Kasumi-1 (cell line): Measurements from ENCODE around the gene FOXL3.
"Not testable (repeated sequence)": the region's sequence is repeated elsewhere in the genome, so short reads cannot be mapped to it uniquely, and the experiment has no call there.

Experiments used
- DNase-seq, 2 experiments: peaks; one replicate each; lab custom pipeline; 2025; lab: John Stamatoyannopoulos, UW

FOXL3 gene

GRCh38 chr7:289756-290553, at the start of gene FOXL3:
FOXL3 (plus strand) TSS chr7:290170; CDS start chr7:290170, 0 bp downstream.
- DNase-seq: no peak

GRCh38 chr7:240887-241421, 49.0 kb upstream of the FOXL3 start:
- DNase-seq: no peak

- no peak for DNase-seq
Observed at GRCh38 chr7:241513-241912, 48.5 kb upstream of the FOXL3 start.

- DNase-seq: not testable (repeated sequence)
Observed at GRCh38 chr7:242826-243579, 47.0 kb upstream of the FOXL3 start.

GRCh38 chr7:243580-243978, 46.4 kb upstream of the FOXL3 start:
- DNase-seq: not testable (repeated sequence)

- DNase-seq: no peak
Observed at GRCh38 chr7:244974-245373, 45.0 kb upstream of the FOXL3 start.

GRCh38 chr7:245574-246295, 44.2 kb upstream of the FOXL3 start:
- DNase-seq: no peak

GRCh38 chr7:246451-246850, 43.5 kb upstream of the FOXL3 start:
- no peak for DNase-seq

GRCh38 chr7:247181-247580, 42.8 kb upstream of the FOXL3 start:
- DNase-seq: no peak

GRCh38 chr7:247636-248035, 42.3 kb upstream of the FOXL3 start:
- no peak for DNase-seq

- DNase-seq: no peak
Observed at GRCh38 chr7:248732-249435, 41.1 kb upstream of the FOXL3 start.

- no peak for DNase-seq
Observed at GRCh38 chr7:249989-250388, 40.0 kb upstream of the FOXL3 start.

GRCh38 chr7:250523-250922, 39.4 kb upstream of the FOXL3 start:
- DNase-seq: no peak

- DNase-seq: no peak
Observed at GRCh38 chr7:251005-251404, 39.0 kb upstream of the FOXL3 start.

- DNase-seq: no peak
Observed at GRCh38 chr7:251446-252175, 38.4 kb upstream of the FOXL3 start.

GRCh38 chr7:252216-252965, 37.6 kb upstream of the FOXL3 start:
- no peak for DNase-seq

- no peak for DNase-seq
Observed at GRCh38 chr7:252981-253380, 37.0 kb upstream of the FOXL3 start.

GRCh38 chr7:253581-254336, 36.2 kb upstream of the FOXL3 start:
- DNase-seq: no peak

- DNase-seq: no peak
Observed at GRCh38 chr7:254337-255037, 35.5 kb upstream of the FOXL3 start.
